ENCODE data around the gene TMEM266.

DNA sequence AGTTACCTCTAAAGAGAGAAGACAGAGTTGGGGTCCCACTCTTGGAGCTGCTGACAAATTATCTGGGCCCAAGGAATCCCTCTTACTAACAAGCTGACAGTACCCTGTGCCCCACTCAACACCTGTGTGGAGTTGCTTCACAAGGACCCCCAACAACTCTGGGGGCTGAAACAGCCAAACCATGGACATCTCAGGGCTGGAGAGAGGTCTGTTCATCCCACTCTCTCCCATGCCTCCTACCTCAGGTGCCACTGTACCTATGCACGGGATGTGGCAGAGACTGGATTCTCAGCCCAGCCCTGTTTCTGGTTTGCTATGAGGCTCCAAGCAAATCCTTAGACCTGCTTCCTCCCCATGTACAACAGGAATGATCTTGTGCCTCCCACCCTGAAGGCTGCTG, 149.7 kb downstream of the TMEM266 start:
- TF ChIP-seq, protein P1, sequence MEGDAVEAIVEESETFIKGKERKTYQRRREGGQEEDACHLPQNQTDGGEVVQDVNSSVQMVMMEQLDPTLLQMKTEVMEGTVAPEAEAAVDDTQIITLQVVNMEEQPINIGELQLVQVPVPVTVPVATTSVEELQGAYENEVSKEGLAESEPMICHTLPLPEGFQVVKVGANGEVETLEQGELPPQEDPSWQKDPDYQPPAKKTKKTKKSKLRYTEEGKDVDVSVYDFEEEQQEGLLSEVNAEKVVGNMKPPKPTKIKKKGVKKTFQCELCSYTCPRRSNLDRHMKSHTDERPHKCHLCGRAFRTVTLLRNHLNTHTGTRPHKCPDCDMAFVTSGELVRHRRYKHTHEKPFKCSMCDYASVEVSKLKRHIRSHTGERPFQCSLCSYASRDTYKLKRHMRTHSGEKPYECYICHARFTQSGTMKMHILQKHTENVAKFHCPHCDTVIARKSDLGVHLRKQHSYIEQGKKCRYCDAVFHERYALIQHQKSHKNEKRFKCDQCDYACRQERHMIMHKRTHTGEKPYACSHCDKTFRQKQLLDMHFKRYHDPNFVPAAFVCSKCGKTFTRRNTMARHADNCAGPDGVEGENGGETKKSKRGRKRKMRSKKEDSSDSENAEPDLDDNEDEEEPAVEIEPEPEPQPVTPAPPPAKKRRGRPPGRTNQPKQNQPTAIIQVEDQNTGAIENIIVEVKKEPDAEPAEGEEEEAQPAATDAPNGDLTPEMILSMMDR (conservative IDR thresholded peaks at IDR 0.05; ENCODE audit: low read depth in 2 of 2), result no peak
- no peak for TF ChIP-seq EZH2 (IDR thresholded peaks at IDR 0.05; ENCODE audit: low read depth, unreplicated experiment)

All from GM23338 (cell line).